Stimulated activated naive CD8-positive, alpha-beta T cell treated with anti-CD3 and anti-CD28 coated beads, Interleukin-15, Interleukin-2, amounts not matched to agents 100 ng/mL and 50 ng/mL, for 24 hours (primary cell): Measurements from ENCODE around the gene GEMIN4.
A peak's percentile ranks its signal among the peaks of the same experiment; 100 is the strongest.
"Not testable (repeated sequence)": the region's sequence is repeated elsewhere in the genome, so short reads cannot be mapped to it uniquely, and the experiment has no call there.

Experiments
- H3K27ac Mint-ChIP-seq: one replicate; pipeline ENCODE4 v1.8.0; 2021; ENCODE audit warnings: mild to moderate bottlenecking, mixed read lengths
- H3K27me3 Mint-ChIP-seq: one replicate; pipeline ENCODE4 v1.8.0; 2021; ENCODE audit warnings: mixed read lengths
- H3K36me3 Mint-ChIP-seq: one replicate; pipeline ENCODE4 v1.8.0; 2021; ENCODE audit warnings: low read depth, mixed read lengths
- H3K4me1 Mint-ChIP-seq: one replicate; pipeline ENCODE4 v1.8.0; 2021; ENCODE audit warnings: low read depth, mixed read lengths
- H3K4me3 Mint-ChIP-seq: one replicate; pipeline ENCODE4 v1.8.0; 2021; ENCODE audit warnings: mild to moderate bottlenecking, mixed read lengths
- H3K9me3 Mint-ChIP-seq: one replicate; pipeline ENCODE4 v1.8.0; 2021; ENCODE audit warnings: mixed read lengths

GEMIN4 gene

GRCh38 chr17:752002-752619, at the start of gene GEMIN4:
Gene GEMIN4 (minus strand): TSS chr17:752264. CDS start chr17:752142, 122 bp downstream.
- Mint-ChIP-seq H3K36me3 (peaks cover 49% of the 10 kb centered on the region), H3K4me1 (peaks cover 33% of the 10 kb centered on the region), H3K9me3 (peaks cover 4% of the 10 kb centered on the region), H3K4me3 (peak within 1 kb of the TSS; percentile 99), H3K27ac (peak within 1 kb of the TSS; percentile 98), H3K27me3 (no peaks in the 10 kb centered on the region)

- Mint-ChIP-seq H3K4me1 (no peaks in the 10 kb centered on the region), H3K36me3 (no peaks in the 10 kb centered on the region), H3K27ac (no peak overlapping the region), H3K4me3 (no peak overlapping the region), H3K9me3 (no peaks in the 10 kb centered on the region), H3K27me3 (no peaks in the 10 kb centered on the region)
Measured at GRCh38 chr17:801660-802059, 49.6 kb upstream of the GEMIN4 start.

GRCh38 chr17:800446-801242, 48.6 kb upstream of the GEMIN4 start:
- no peak overlapping the region for H3K27ac Mint-ChIP-seq
- H3K36me3 Mint-ChIP-seq = no peaks in the 10 kb centered on the region
- H3K9me3 Mint-ChIP-seq = no peaks in the 10 kb centered on the region
- H3K27me3 Mint-ChIP-seq = no peaks in the 10 kb centered on the region
- no peaks in the 10 kb centered on the region for H3K4me1 Mint-ChIP-seq
- no peak overlapping the region for H3K4me3 Mint-ChIP-seq

- Mint-ChIP-seq H3K27ac (no peak overlapping the region), H3K4me3 (no peak overlapping the region), H3K36me3 (no peaks in the 10 kb centered on the region), H3K9me3 (no peaks in the 10 kb centered on the region), H3K27me3 (no peaks in the 10 kb centered on the region), H3K4me1 (peaks cover 5% of the 10 kb centered on the region)
Measured at GRCh38 chr17:799261-799660, 47.2 kb upstream of the GEMIN4 start.

- no peaks in the 10 kb centered on the region for H3K9me3 Mint-ChIP-seq
- no peak overlapping the region for H3K4me3 Mint-ChIP-seq
- H3K4me1 Mint-ChIP-seq = peaks cover 5% of the 10 kb centered on the region
- no peak overlapping the region for H3K27ac Mint-ChIP-seq
- no peaks in the 10 kb centered on the region for H3K27me3 Mint-ChIP-seq
- no peaks in the 10 kb centered on the region for H3K36me3 Mint-ChIP-seq
Measured at GRCh38 chr17:798246-798645, 46.2 kb upstream of the GEMIN4 start.

GRCh38 chr17:797236-797840, 45.3 kb upstream of the GEMIN4 start:
- no peak overlapping the region for H3K4me3 Mint-ChIP-seq
- no peaks in the 10 kb centered on the region for H3K27me3 Mint-ChIP-seq
- H3K9me3 Mint-ChIP-seq = no peaks in the 10 kb centered on the region
- peaks cover 5% of the 10 kb centered on the region for H3K4me1 Mint-ChIP-seq
- H3K27ac Mint-ChIP-seq = no peak overlapping the region
- peaks cover 5% of the 10 kb centered on the region for H3K36me3 Mint-ChIP-seq

GRCh38 chr17:796609-797008, 44.5 kb upstream of the GEMIN4 start:
- Mint-ChIP-seq H3K9me3 (no peaks in the 10 kb centered on the region), H3K4me1 (peaks cover 5% of the 10 kb centered on the region), H3K4me3 (no peak overlapping the region), H3K36me3 (peaks cover 8% of the 10 kb centered on the region), H3K27ac (no peak overlapping the region), H3K27me3 (no peaks in the 10 kb centered on the region)

- Mint-ChIP-seq H3K36me3 (peaks cover 17% of the 10 kb centered on the region), H3K4me3 (no peak overlapping the region), H3K4me1 (peaks cover 5% of the 10 kb centered on the region), H3K27me3 (no peaks in the 10 kb centered on the region), H3K27ac (no peak overlapping the region), H3K9me3 (no peaks in the 10 kb centered on the region)
Measured at GRCh38 chr17:795721-796120, 43.7 kb upstream of the GEMIN4 start.

GRCh38 chr17:795276-795675, 43.2 kb upstream of the GEMIN4 start:
- H3K4me3 Mint-ChIP-seq = no peak overlapping the region
- peaks cover 5% of the 10 kb centered on the region for H3K4me1 Mint-ChIP-seq

GRCh38 chr17:794876-795275, 42.8 kb upstream of the GEMIN4 start:
- Mint-ChIP-seq H3K27ac (no peak overlapping the region), H3K4me3 (no peak overlapping the region), H3K36me3 (peaks cover 22% of the 10 kb centered on the region), H3K9me3 (no peaks in the 10 kb centered on the region), H3K4me1 (peaks cover 5% of the 10 kb centered on the region), H3K27me3 (no peaks in the 10 kb centered on the region)

More at GRCh38 chr17:795276-795675, 43.2 kb upstream of the GEMIN4 start:
- Mint-ChIP-seq H3K27ac (no peak overlapping the region), H3K9me3 (no peaks in the 10 kb centered on the region), H3K36me3 (peaks cover 18% of the 10 kb centered on the region), H3K27me3 (no peaks in the 10 kb centered on the region)

GRCh38 chr17:792277-792676, 40.2 kb upstream of the GEMIN4 start:
- Mint-ChIP-seq H3K27me3 (no peaks in the 10 kb centered on the region), H3K36me3 (peaks cover 44% of the 10 kb centered on the region), H3K4me1 (peaks cover 5% of the 10 kb centered on the region), H3K4me3 (no peak overlapping the region), H3K9me3 (no peaks in the 10 kb centered on the region), H3K27ac (no peak overlapping the region)

GRCh38 chr17:791829-792228, 39.8 kb upstream of the GEMIN4 start:
- Mint-ChIP-seq H3K27me3 (no peaks in the 10 kb centered on the region), H3K27ac (no peak overlapping the region), H3K36me3 (peaks cover 47% of the 10 kb centered on the region), H3K9me3 (no peaks in the 10 kb centered on the region), H3K4me1 (peaks cover 5% of the 10 kb centered on the region), H3K4me3 (no peak overlapping the region)

GRCh38 chr17:790874-791247, 38.8 kb upstream of the GEMIN4 start:
- H3K9me3 Mint-ChIP-seq, H3K27ac Mint-ChIP-seq, H3K4me3 Mint-ChIP-seq, H3K27me3 Mint-ChIP-seq, H3K4me1 Mint-ChIP-seq: not testable (repeated sequence)
- peaks cover 51% of the 10 kb centered on the region for H3K36me3 Mint-ChIP-seq

GRCh38 chr17:789931-790873, 38.1 kb upstream of the GEMIN4 start:
- not testable (repeated sequence) for H3K27ac Mint-ChIP-seq, H3K4me3 Mint-ChIP-seq, H3K9me3 Mint-ChIP-seq, H3K4me1 Mint-ChIP-seq, H3K27me3 Mint-ChIP-seq
- H3K36me3 Mint-ChIP-seq = peaks cover 51% of the 10 kb centered on the region
